ENCODE measurements around the gene SYCP3. TPM values are rescaled to one million over a fixed set of nuclear protein-coding genes. Genes with fewer than 3 reads are reported as not detected.

SYCP3 gene
- total and polyA plus RNA-seq, 2 donors = 0.76 to 1.4 TPM

DNA sequence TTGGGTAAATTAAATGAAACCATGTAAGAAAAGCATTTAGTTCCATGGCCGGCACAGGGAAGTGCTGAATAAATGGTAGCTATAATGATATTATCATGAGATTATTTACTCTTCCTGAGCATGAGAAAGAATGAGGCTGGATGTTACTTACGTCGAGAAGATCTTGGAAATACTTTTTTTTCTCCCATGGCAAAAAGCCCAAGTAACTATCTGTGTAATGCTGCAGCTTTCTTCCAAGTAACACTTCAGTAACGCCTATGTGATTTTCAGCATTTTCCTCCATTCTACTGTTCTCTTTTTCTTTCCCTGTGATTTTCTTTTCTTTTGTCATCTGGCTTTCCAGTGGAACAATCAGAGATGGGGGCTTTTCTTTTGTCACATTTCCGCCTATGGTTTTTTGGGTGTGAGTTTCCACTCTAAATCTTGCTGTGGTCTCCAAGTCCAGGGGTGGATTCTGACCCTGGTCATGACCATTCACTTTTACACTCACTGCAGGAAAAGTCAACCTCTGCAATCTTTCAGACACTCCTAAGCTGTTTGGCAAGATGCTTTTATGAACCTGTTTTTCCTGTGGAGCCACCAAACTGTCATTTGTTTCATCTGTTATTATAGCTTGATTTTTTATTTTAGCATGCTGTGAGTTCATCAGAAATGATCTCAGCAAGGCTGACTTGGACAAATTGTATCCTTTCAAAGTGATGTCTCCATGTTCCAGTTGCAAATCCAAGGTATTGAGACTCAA, 25.0 kb upstream of the SYCP3 start:
- Histone ChIP-seq H3K4me3 (ENCODE audit: low read length in 2 of 2) (no peak overlapping the region), H3K27ac (ENCODE audit: low read depth in 1 of 2, low read length in 1 of 2) (no peak overlapping the region)

DNA sequence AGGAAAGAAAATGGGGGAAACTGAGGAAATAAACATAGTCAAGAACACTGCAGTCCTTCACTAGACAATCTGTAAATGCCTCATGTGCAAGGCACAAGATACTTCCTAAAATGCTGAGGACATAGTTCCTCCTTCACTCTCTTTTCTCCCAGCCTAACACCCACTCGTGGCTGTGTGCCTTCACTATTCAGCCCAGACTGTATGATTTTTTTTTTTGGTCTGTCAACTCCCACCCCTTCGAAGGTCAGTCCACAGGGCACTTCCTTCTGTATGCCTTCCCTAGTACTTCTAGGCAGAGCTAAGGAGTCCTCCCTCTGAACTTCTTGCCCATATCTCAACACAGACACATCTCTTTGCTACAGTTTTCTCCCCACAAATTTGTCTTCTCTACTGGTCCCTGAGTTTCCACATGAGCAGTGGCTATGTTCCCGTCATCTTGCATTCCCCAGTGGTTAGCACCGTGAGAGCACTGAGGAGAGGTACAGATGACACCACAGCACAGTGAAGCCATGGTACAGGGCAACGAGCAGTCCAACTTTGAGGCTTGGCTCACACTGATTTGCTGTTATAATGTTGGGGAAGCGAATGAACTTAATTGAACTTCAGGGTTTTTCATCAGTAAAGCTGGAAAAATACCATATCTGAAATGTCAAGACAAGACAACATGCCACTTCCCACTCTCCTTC, 24.1 kb upstream of the SYCP3 start:
- Histone ChIP-seq H3K4me1 (ENCODE audit: control insufficient read depth in 2 of 2, insufficient read depth in 2 of 2, low read length in 2 of 2) (no peaks in the 10 kb centered on the region), H3K9me3 (ENCODE audit: control insufficient read depth in 2 of 2, insufficient read depth in 1 of 2, low read length in 1 of 2) (no peaks in the 10 kb centered on the region), H3K36me3 (ENCODE audit: control insufficient read depth in 2 of 2, insufficient read depth in 2 of 2, low read length in 1 of 2) (peaks cover 21 to 56% of the 10 kb centered on the region in 2 donors), H3K27me3 (ENCODE audit: control insufficient read depth in 2 of 2, insufficient read depth in 1 of 2, low read length in 1 of 2) (no peaks in the 10 kb centered on the region), H3K27ac (ENCODE audit: low read depth in 1 of 2, low read length in 1 of 2) (peak overlapping the region in 1 of 2 donors; percentile 40), H3K4me3 (ENCODE audit: low read length in 2 of 2) (no peak overlapping the region)
- no peak for DNase-seq (ENCODE audit: low read depth in 6 of 9, low spot score in 9 of 9)
- WGBS = 80% methylated on average over 6 of the region's 6 CpGs

More for the DNA sequence above, 25.0 kb upstream of the SYCP3 start:
- Histone ChIP-seq H3K4me1 (ENCODE audit: control insufficient read depth in 2 of 2, insufficient read depth in 2 of 2, low read length in 2 of 2) (peaks cover 0 to 5% of the 10 kb centered on the region in 2 donors), H3K27me3 (ENCODE audit: control insufficient read depth in 2 of 2, insufficient read depth in 1 of 2, low read length in 1 of 2) (no peaks in the 10 kb centered on the region), H3K9me3 (ENCODE audit: control insufficient read depth in 2 of 2, insufficient read depth in 1 of 2, low read length in 1 of 2) (no peaks in the 10 kb centered on the region), H3K36me3 (ENCODE audit: control insufficient read depth in 2 of 2, insufficient read depth in 2 of 2, low read length in 1 of 2) (peaks cover 21 to 57% of the 10 kb centered on the region in 2 donors)
- WGBS = 97% methylated on average over 5 of the region's 5 CpGs
- no peak for DNase-seq (ENCODE audit: low read depth in 6 of 9, low spot score in 9 of 9)

DNA sequence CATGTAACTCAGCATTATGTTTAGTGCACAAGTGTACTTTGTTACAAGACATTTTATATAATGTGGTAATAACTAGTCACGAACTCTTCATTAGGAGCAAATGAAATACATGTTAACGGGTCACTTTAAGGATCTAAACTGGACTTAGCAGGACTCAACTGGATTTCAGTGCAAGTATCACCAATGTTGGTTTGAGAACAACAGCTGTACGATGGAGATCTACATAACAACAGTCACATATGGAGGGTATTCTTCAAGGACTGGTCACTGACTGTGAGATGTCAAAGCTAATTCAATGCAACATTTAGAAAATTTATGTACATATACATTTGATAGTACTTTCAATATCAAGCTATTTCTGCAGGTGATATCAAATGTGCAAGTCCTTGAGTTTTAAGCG, 22.5 kb upstream of the SYCP3 start:
- Histone ChIP-seq H3K4me1 (ENCODE audit: control insufficient read depth in 2 of 2, insufficient read depth in 2 of 2, low read length in 2 of 2) (no peaks in the 10 kb centered on the region), H3K36me3 (ENCODE audit: control insufficient read depth in 2 of 2, insufficient read depth in 2 of 2, low read length in 1 of 2) (peaks cover 14 to 58% of the 10 kb centered on the region in 2 donors), H3K4me3 (ENCODE audit: low read length in 2 of 2) (no peak overlapping the region), H3K9me3 (ENCODE audit: control insufficient read depth in 2 of 2, insufficient read depth in 1 of 2, low read length in 1 of 2) (no peaks in the 10 kb centered on the region), H3K27me3 (ENCODE audit: control insufficient read depth in 2 of 2, insufficient read depth in 1 of 2, low read length in 1 of 2) (no peaks in the 10 kb centered on the region), H3K27ac (ENCODE audit: low read depth in 1 of 2, low read length in 1 of 2) (no peak overlapping the region)
- no peak for DNase-seq (ENCODE audit: low read depth in 6 of 9, low spot score in 9 of 9)
- WGBS = 98% methylated on average over 4 of the region's 4 CpGs

DNA sequence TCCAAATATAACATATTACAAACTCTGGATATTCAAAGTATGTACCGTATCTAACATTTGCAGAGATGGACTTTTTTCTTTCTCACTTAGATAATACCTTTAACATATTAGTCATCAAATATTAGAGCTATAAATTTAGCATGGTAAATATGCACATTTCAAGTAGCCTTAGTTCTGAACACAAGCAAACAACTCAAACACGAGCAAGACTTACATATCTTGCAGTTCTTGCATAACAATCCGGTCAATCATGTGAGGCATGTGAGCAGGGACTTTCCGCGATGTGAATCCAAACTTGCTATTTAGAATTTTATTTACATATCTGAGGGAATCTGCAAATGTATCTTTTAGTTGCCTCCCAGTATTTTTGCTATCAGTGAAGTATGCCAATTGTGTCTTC, 22.1 kb upstream of the SYCP3 start:
- no peak overlapping the region for H3K4me3 ChIP-seq (ENCODE audit: low read length in 2 of 2)
- no peak overlapping the region for H3K27ac ChIP-seq (ENCODE audit: low read depth in 1 of 2, low read length in 1 of 2)
- H3K9me3 ChIP-seq (ENCODE audit: control insufficient read depth in 2 of 2, insufficient read depth in 1 of 2, low read length in 1 of 2) = no peaks in the 10 kb centered on the region
- no peaks in the 10 kb centered on the region for H3K27me3 ChIP-seq (ENCODE audit: control insufficient read depth in 2 of 2, insufficient read depth in 1 of 2, low read length in 1 of 2)
- 92% methylated on average over 5 of the region's 5 CpGs for WGBS
- H3K36me3 ChIP-seq (ENCODE audit: control insufficient read depth in 2 of 2, insufficient read depth in 2 of 2, low read length in 1 of 2) = peaks cover 15 to 59% of the 10 kb centered on the region in 2 donors
- H3K4me1 ChIP-seq (ENCODE audit: control insufficient read depth in 2 of 2, insufficient read depth in 2 of 2, low read length in 2 of 2) = no peaks in the 10 kb centered on the region
- no peak for DNase-seq (ENCODE audit: low read depth in 6 of 9, low spot score in 9 of 9)

DNA sequence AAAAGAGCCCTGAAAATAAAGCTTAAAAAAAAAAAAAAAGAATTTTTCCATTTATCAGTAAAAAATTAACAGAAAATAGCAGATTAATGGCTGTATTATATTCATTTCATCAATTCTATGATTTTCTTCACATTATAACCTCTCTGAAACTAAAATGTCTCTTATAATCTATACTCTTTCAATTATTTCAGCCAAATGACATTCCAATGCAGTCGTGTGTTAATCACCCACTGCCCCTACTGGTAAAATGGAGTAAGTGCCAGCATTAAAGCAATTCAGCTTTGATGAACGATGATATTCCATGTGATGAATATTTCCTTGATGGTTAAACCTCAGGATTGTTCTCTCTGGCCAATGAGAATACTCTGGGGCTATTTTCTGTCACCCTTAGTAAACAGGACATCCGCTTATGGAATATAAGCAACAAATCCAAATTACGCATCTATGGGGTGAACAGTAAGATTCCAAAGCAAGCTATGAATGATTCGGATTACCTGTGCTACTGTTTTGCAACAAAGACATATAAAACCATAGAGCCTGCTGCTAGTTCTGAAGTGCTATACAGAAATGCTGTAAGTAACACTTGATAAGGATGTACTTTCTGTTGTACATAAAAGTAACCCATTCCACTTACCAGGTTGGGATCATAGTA, 20.3 kb upstream of the SYCP3 start:
- no peaks in the 10 kb centered on the region for H3K9me3 ChIP-seq (ENCODE audit: control insufficient read depth in 2 of 2, insufficient read depth in 1 of 2, low read length in 1 of 2)
- peaks cover 8 to 49% of the 10 kb centered on the region in 2 donors for H3K36me3 ChIP-seq (ENCODE audit: control insufficient read depth in 2 of 2, insufficient read depth in 2 of 2, low read length in 1 of 2)
- no peak overlapping the region for H3K4me3 ChIP-seq (ENCODE audit: low read length in 2 of 2)
- H3K27me3 ChIP-seq (ENCODE audit: control insufficient read depth in 2 of 2, insufficient read depth in 1 of 2, low read length in 1 of 2) = no peaks in the 10 kb centered on the region
- DNase-seq (ENCODE audit: low read depth in 6 of 9, low spot score in 9 of 9) = no peak
- no peaks in the 10 kb centered on the region for H3K4me1 ChIP-seq (ENCODE audit: control insufficient read depth in 2 of 2, insufficient read depth in 2 of 2, low read length in 2 of 2)
- H3K27ac ChIP-seq (ENCODE audit: low read depth in 1 of 2, low read length in 1 of 2) = no peak overlapping the region
- 79% methylated on average over 5 of the region's 5 CpGs for WGBS

DNA sequence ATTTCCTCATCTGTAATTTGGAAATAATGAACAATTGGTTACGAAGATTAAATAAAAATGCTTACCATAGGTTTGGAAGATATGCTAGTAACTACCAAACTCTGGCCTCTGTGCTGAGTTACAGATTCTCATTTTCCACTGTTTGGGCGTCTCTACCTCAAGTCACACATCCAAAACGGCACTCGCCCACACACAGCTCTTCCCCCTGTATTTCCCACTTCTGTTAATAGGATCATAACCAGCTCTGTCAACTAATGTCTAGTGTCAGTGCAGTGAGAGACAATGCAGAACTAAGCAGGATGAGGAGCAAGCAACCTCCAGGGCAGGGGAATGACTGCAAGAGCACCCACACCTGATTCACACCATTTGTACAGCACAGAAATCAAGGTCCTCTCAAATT, 10.9 kb upstream of the SYCP3 start:
- DNase-seq (ENCODE audit: low read depth in 6 of 9, low spot score in 9 of 9) = no peak
- whole genome bisulfite sequencing = over 99% methylated on average over 4 of the region's 4 CpGs
- no peak overlapping the region for H3K4me3 ChIP-seq (ENCODE audit: low read length in 2 of 2)
- no peaks in the 10 kb centered on the region for H3K27me3 ChIP-seq (ENCODE audit: control insufficient read depth in 2 of 2, insufficient read depth in 1 of 2, low read length in 1 of 2)
- H3K9me3 ChIP-seq (ENCODE audit: control insufficient read depth in 2 of 2, insufficient read depth in 1 of 2, low read length in 1 of 2) = no peaks in the 10 kb centered on the region
- H3K36me3 ChIP-seq (ENCODE audit: control insufficient read depth in 2 of 2, insufficient read depth in 2 of 2, low read length in 1 of 2) = peaks cover 16 to 63% of the 10 kb centered on the region in 2 donors
- no peaks in the 10 kb centered on the region for H3K4me1 ChIP-seq (ENCODE audit: control insufficient read depth in 2 of 2, insufficient read depth in 2 of 2, low read length in 2 of 2)
- no peak overlapping the region for H3K27ac ChIP-seq (ENCODE audit: low read depth in 1 of 2, low read length in 1 of 2)

DNA sequence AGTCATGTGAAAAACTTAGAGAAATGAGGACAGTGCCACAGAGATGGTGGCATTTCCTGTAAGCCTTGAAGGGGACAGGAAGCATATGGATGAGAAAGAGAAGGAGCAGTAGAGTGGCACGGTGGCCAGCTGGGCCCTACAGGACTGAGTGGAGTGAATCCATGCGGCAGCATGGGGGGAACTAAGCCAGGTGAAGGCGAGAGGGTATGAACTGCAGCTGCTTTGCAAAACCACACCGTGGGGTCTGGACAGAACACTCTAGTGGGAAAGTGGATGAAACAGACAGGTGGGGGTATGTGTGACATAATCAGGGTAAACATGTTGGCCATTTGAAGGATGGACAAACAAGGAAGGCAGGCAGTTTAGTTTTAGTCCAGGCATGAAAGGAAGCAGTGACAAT, 10.4 kb upstream of the SYCP3 start:
- no peak for DNase-seq (ENCODE audit: low read depth in 6 of 9, low spot score in 9 of 9)
- Histone ChIP-seq H3K9me3 (ENCODE audit: control insufficient read depth in 2 of 2, insufficient read depth in 1 of 2, low read length in 1 of 2) (no peaks in the 10 kb centered on the region), H3K36me3 (ENCODE audit: control insufficient read depth in 2 of 2, insufficient read depth in 2 of 2, low read length in 1 of 2) (peaks cover 16 to 63% of the 10 kb centered on the region in 2 donors), H3K27ac (ENCODE audit: low read depth in 1 of 2, low read length in 1 of 2) (no peak overlapping the region), H3K4me3 (ENCODE audit: low read length in 2 of 2) (no peak overlapping the region), H3K27me3 (ENCODE audit: control insufficient read depth in 2 of 2, insufficient read depth in 1 of 2, low read length in 1 of 2) (no peaks in the 10 kb centered on the region), H3K4me1 (ENCODE audit: control insufficient read depth in 2 of 2, insufficient read depth in 2 of 2, low read length in 2 of 2) (peaks cover 0 to under 1% of the 10 kb centered on the region in 2 donors)
- 87% methylated on average over 4 of the region's 4 CpGs for WGBS

DNA sequence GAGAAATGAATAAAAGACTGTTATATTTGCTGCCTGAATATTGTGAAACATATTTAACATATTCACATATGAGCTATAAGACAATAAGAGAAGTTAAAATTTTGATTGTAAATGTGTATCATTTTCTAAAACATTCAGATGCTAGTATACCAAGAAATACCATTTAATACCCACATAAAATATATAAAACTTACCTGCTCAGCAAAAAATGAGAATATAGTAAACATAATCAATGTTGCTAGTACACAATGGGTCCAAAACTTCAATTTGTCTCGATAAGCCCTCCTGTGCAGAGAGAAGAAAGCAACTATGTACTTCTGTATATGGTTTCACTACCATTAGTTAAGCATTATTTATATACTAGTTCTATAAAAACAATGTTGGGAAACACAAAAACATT, 9.6 kb upstream of the SYCP3 start:
- 100% methylated on average over 1 of the region's 1 CpG for WGBS
- no peak for DNase-seq (ENCODE audit: low read depth in 6 of 9, low spot score in 9 of 9)
- H3K4me3 ChIP-seq (ENCODE audit: low read length in 2 of 2) = no peak overlapping the region
- H3K4me1 ChIP-seq (ENCODE audit: control insufficient read depth in 2 of 2, insufficient read depth in 2 of 2, low read length in 2 of 2) = peaks cover 0 to 8% of the 10 kb centered on the region in 2 donors
- H3K36me3 ChIP-seq (ENCODE audit: control insufficient read depth in 2 of 2, insufficient read depth in 2 of 2, low read length in 1 of 2) = peaks cover 17 to 67% of the 10 kb centered on the region in 2 donors
- H3K27ac ChIP-seq (ENCODE audit: low read depth in 1 of 2, low read length in 1 of 2) = no peak overlapping the region
- no peaks in the 10 kb centered on the region for H3K27me3 ChIP-seq (ENCODE audit: control insufficient read depth in 2 of 2, insufficient read depth in 1 of 2, low read length in 1 of 2)
- H3K9me3 ChIP-seq (ENCODE audit: control insufficient read depth in 2 of 2, insufficient read depth in 1 of 2, low read length in 1 of 2) = no peaks in the 10 kb centered on the region

DNA sequence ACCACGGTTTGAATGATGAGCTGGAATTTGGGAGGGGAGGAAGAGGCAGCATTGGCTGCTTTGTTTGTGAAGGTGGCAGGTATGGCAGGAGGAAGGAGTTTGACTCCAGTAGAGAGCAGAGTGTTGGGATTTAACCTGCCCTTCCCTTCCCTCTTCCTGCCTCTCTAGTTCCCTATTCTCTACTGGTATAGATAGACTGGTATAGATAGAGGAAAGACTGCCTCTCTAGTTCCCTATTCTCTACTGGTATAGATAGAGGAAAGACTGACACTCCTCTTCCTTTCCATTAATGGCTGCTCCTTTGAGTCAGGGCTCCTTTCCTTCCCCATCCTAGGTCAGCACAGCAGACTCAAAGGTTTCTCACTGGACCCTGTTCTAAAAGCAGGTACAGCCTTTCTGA, 8.4 kb upstream of the SYCP3 start:
- Histone ChIP-seq H3K4me3 (ENCODE audit: low read length in 2 of 2) (no peak overlapping the region), H3K27ac (ENCODE audit: low read depth in 1 of 2, low read length in 1 of 2) (no peak overlapping the region), H3K27me3 (ENCODE audit: control insufficient read depth in 2 of 2, insufficient read depth in 1 of 2, low read length in 1 of 2) (no peaks in the 10 kb centered on the region), H3K4me1 (ENCODE audit: control insufficient read depth in 2 of 2, insufficient read depth in 2 of 2, low read length in 2 of 2) (peaks cover 0 to 12% of the 10 kb centered on the region in 2 donors), H3K36me3 (ENCODE audit: control insufficient read depth in 2 of 2, insufficient read depth in 2 of 2, low read length in 1 of 2) (peaks cover 20 to 65% of the 10 kb centered on the region in 2 donors), H3K9me3 (ENCODE audit: control insufficient read depth in 2 of 2, insufficient read depth in 1 of 2, low read length in 1 of 2) (no peaks in the 10 kb centered on the region)
- no peak for DNase-seq (ENCODE audit: low read depth in 6 of 9, low spot score in 9 of 9)
- WGBS = 96% methylated on average over 1 of the region's 1 CpG

Measured in thymus (tissue), 11 donors.